ENCODE results near the gene DUSP3. TPM values are rescaled to one million over a fixed set of nuclear protein-coding genes. Genes with fewer than 3 reads are reported as not detected.
A peak's percentile ranks its signal among the peaks of the same experiment; 100 is the strongest.

DUSP3 gene
- total and polyA plus RNA-seq, 5 donors from 2014 or later, result 4.6 to 9.8 (median 6.3) TPM

DNA sequence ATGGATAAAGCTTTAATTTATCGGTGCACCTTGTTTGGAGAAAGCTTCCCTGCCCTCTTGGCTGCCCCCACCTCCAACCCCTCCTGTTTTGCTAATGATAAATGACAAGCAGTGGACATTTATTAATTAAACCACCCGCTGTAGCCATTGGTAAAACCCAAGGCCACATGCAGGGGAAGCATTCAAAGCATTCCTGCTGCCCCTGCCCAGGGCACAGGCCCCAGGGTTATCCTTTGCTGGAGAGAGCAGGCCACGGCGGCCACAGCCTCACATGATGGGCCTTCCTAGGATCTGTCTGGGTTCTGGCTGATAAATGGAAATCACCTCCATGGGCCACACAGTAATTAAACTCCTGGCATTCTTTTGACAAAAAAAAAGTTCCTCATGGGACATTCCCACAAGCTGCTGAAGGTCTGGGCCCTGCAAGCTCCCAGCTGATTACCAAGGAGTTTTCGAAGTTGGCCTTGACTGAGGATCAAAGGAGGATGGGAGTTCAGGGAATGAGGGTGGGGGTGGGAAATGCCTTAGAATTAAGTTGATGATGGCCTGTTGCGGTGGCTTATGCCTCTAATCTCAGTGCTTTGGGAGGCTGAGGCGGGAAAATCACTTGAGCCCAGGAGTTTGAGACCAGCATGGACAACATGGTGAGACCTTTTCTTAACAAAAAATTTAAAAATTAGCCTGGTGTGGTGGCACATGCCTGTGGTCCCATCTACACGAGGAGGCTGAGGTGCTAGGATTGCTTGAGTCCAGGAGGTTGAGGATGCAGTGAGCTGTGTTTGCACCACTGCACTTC is 55.7 kb downstream of the DUSP3 start:
- H3K27me3 Mint-ChIP-seq, result peaks cover 25% of the 10 kb centered on the region
- H3K4me1 Mint-ChIP-seq, result peaks cover 4 to 11% (median 8%) of the 10 kb centered on the region in 4 donors
- H3K36me3 Mint-ChIP-seq, result no peaks in the 10 kb centered on the region
- no peak for ATAC-seq (ENCODE audit: low read depth in 2 of 2)
- no peaks in the 10 kb centered on the region for H3K9me3 ChIP-seq (ENCODE audit: control insufficient read depth in 2 of 2, low read length in 2 of 2)
- H3K9me3 Mint-ChIP-seq, result peaks cover 0 to 4% (median 0%) of the 10 kb centered on the region in 7 donors
- no peak overlapping the region for H3K27ac ChIP-seq (ENCODE audit: insufficient read depth, low read length, poor library complexity, severe bottlenecking)
- H3K4me3 Mint-ChIP-seq, result peak overlapping the region; percentile 5 to 64 (median 36)
- no peaks in the 10 kb centered on the region for H3K27me3 ChIP-seq (ENCODE audit: control insufficient read depth, insufficient read depth, low read length)
- DNase-seq, result no peak
- no peaks in the 10 kb centered on the region for H3K36me3 ChIP-seq (ENCODE audit: control insufficient read depth, insufficient read depth, low read length)
- no peak overlapping the region for H3K27ac Mint-ChIP-seq
- no peak overlapping the region for H3K4me3 ChIP-seq (ENCODE audit: low read depth, low read length)
- peaks cover 5% of the 10 kb centered on the region for H3K4me1 ChIP-seq (ENCODE audit: control insufficient read depth, insufficient read depth, low read length, poor library complexity, severe bottlenecking)

- H3K36me3 ChIP-seq (ENCODE audit: control insufficient read depth, insufficient read depth, low read length), result no peaks in the 10 kb centered on the region
- no peaks in the 10 kb centered on the region for H3K36me3 Mint-ChIP-seq
- H3K27ac Mint-ChIP-seq, result no peak overlapping the region
- H3K4me1 ChIP-seq (ENCODE audit: control insufficient read depth, insufficient read depth, low read length, poor library complexity, severe bottlenecking), result peaks cover 5% of the 10 kb centered on the region
- H3K27me3 ChIP-seq (ENCODE audit: control insufficient read depth, insufficient read depth, low read length), result no peaks in the 10 kb centered on the region
- peaks cover 25% of the 10 kb centered on the region for H3K27me3 Mint-ChIP-seq
- no peak overlapping the region for H3K27ac ChIP-seq (ENCODE audit: insufficient read depth, low read length, poor library complexity, severe bottlenecking)
- no peaks in the 10 kb centered on the region for H3K9me3 ChIP-seq (ENCODE audit: control insufficient read depth in 2 of 2, low read length in 2 of 2)
- H3K9me3 Mint-ChIP-seq, result peaks cover 0 to 4% (median 0%) of the 10 kb centered on the region in 7 donors
- peaks cover 4 to 11% (median 8%) of the 10 kb centered on the region in 4 donors for H3K4me1 Mint-ChIP-seq
- H3K4me3 ChIP-seq (ENCODE audit: low read depth, low read length), result no peak overlapping the region
- DNase-seq (no peak), ATAC-seq (ENCODE audit: low read depth in 2 of 2) (no peak)
- H3K4me3 Mint-ChIP-seq, result peak overlapping the region; percentile 92 to 100 (median 98)
Observed at GRCh38 chr17:43722269-43722619, 56.5 kb downstream of the DUSP3 start.

DNA sequence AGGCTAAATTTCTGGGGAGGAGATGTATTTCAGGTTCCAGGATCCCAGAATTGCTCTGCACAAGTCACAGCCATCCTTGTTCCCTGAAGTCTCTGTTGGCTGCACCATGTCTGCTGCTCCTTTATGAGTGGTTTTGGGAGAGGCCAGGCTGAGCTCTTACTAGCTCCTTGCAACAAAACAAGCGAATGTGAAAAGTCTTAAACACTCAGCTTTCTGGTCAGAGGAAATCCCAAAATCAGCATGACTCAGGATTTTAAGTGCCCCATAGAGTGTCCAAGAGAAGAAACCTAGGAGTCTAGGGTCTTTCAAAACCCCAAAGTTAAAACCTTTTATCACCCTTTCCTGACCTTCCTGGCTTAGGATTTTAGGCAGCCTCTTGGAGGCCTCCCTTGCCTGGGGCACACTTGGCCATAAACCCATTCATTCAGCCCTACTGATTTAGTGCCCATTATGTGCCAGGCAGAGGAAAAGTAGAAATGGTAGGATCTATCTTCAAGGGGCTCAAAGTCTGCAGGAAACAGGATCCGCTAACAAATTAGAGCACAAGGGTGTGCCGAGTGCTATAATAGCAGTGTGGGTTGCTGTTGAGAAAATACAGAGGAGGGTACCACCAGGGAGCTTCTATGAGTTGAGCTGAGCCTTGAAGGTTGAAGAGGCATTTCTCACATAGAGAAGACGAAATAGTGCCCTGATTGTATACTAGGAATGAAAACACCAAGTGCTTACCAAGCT is 57.1 kb downstream of the DUSP3 start:
- no peak for DNase-seq
- no peaks in the 10 kb centered on the region for H3K36me3 ChIP-seq (ENCODE audit: control insufficient read depth, insufficient read depth, low read length)
- Mint-ChIP-seq H3K4me1 (peaks cover 4 to 11% (median 8%) of the 10 kb centered on the region in 4 donors), H3K27me3 (peaks cover 22% of the 10 kb centered on the region), H3K36me3 (no peaks in the 10 kb centered on the region), H3K27ac (peak overlapping the region in 2 of 3 donors; percentile 31 to 78), H3K9me3 (peaks cover 0 to 4% (median 0%) of the 10 kb centered on the region in 7 donors), H3K4me3 (peak overlapping the region; percentile 92 to 100 (median 98))
- H3K27ac ChIP-seq (ENCODE audit: insufficient read depth, low read length, poor library complexity, severe bottlenecking), result no peak overlapping the region
- H3K4me3 ChIP-seq (ENCODE audit: low read depth, low read length), result peak overlapping the region; percentile 3
- no peaks in the 10 kb centered on the region for H3K9me3 ChIP-seq (ENCODE audit: control insufficient read depth in 2 of 2, low read length in 2 of 2)
- H3K4me1 ChIP-seq (ENCODE audit: control insufficient read depth, insufficient read depth, low read length, poor library complexity, severe bottlenecking), result peaks cover 5% of the 10 kb centered on the region
- H3K27me3 ChIP-seq (ENCODE audit: control insufficient read depth, insufficient read depth, low read length), result peaks cover 4% of the 10 kb centered on the region
- ATAC-seq (ENCODE audit: low read depth in 2 of 2), result no peak

- Mint-ChIP-seq H3K36me3 (no peaks in the 10 kb centered on the region), H3K9me3 (peaks cover 0 to 4% (median 0%) of the 10 kb centered on the region in 7 donors), H3K4me3 (peak overlapping the region; percentile 92 to 100 (median 98)), H3K27me3 (peaks cover 23% of the 10 kb centered on the region), H3K4me1 (peaks cover 4 to 11% (median 8%) of the 10 kb centered on the region in 4 donors), H3K27ac (peak overlapping the region; percentile 92 to 99 (median 94))
- DNase-seq, result peak; percentile 64 to 86 (median 77)
- H3K4me3 ChIP-seq (ENCODE audit: low read depth, low read length), result peak overlapping the region; percentile 85
- peak overlapping the region; percentile 87 for H3K27ac ChIP-seq (ENCODE audit: insufficient read depth, low read length, poor library complexity, severe bottlenecking)
- H3K36me3 ChIP-seq (ENCODE audit: control insufficient read depth, insufficient read depth, low read length), result no peaks in the 10 kb centered on the region
- peaks cover 5% of the 10 kb centered on the region for H3K4me1 ChIP-seq (ENCODE audit: control insufficient read depth, insufficient read depth, low read length, poor library complexity, severe bottlenecking)
- peak; percentile 87 to 92 for ATAC-seq (ENCODE audit: low read depth in 2 of 2)
- H3K9me3 ChIP-seq (ENCODE audit: control insufficient read depth in 2 of 2, low read length in 2 of 2), result no peaks in the 10 kb centered on the region
- H3K27me3 ChIP-seq (ENCODE audit: control insufficient read depth, insufficient read depth, low read length), result peaks cover 4% of the 10 kb centered on the region
Observed at GRCh38 chr17:43720311-43721060, 58.3 kb downstream of the DUSP3 start.

GRCh38 chr17:43719578-43719977 is 59.2 kb downstream of the DUSP3 start:
- Histone ChIP-seq H3K9me3 (ENCODE audit: control insufficient read depth in 2 of 2, low read length in 2 of 2) (no peaks in the 10 kb centered on the region), H3K4me1 (ENCODE audit: control insufficient read depth, insufficient read depth, low read length, poor library complexity, severe bottlenecking) (peaks cover 5% of the 10 kb centered on the region), H3K27me3 (ENCODE audit: control insufficient read depth, insufficient read depth, low read length) (peaks cover 5% of the 10 kb centered on the region), H3K4me3 (ENCODE audit: low read depth, low read length) (no peak overlapping the region), H3K36me3 (ENCODE audit: control insufficient read depth, insufficient read depth, low read length) (no peaks in the 10 kb centered on the region), H3K27ac (ENCODE audit: insufficient read depth, low read length, poor library complexity, severe bottlenecking) (peak overlapping the region; percentile 87)
- peaks cover 32% of the 10 kb centered on the region for H3K27me3 Mint-ChIP-seq
- DNase-seq, result no peak
- H3K36me3 Mint-ChIP-seq, result no peaks in the 10 kb centered on the region
- peaks cover 0 to 4% (median 0%) of the 10 kb centered on the region in 7 donors for H3K9me3 Mint-ChIP-seq
- peak overlapping the region in 2 of 3 donors; percentile 92 to 94 for H3K27ac Mint-ChIP-seq
- H3K4me1 Mint-ChIP-seq, result peaks cover 4 to 14% (median 10%) of the 10 kb centered on the region in 4 donors
- H3K4me3 Mint-ChIP-seq, result peak overlapping the region; percentile 92 to 100 (median 98)
- no peak for ATAC-seq (ENCODE audit: low read depth in 2 of 2)

- Histone ChIP-seq H3K9me3 (ENCODE audit: control insufficient read depth in 2 of 2, low read length in 2 of 2) (no peaks in the 10 kb centered on the region), H3K27ac (ENCODE audit: insufficient read depth, low read length, poor library complexity, severe bottlenecking) (no peak overlapping the region), H3K36me3 (ENCODE audit: control insufficient read depth, insufficient read depth, low read length) (no peaks in the 10 kb centered on the region), H3K4me1 (ENCODE audit: control insufficient read depth, insufficient read depth, low read length, poor library complexity, severe bottlenecking) (peaks cover 9% of the 10 kb centered on the region), H3K27me3 (ENCODE audit: control insufficient read depth, insufficient read depth, low read length) (peaks cover 10% of the 10 kb centered on the region), H3K4me3 (ENCODE audit: low read depth, low read length) (no peak overlapping the region)
- Mint-ChIP-seq H3K9me3 (peaks cover 0 to 4% (median 0%) of the 10 kb centered on the region in 7 donors), H3K27ac (no peak overlapping the region), H3K4me1 (peaks cover 4 to 21% (median 13%) of the 10 kb centered on the region in 4 donors), H3K36me3 (peaks cover 3% of the 10 kb centered on the region), H3K27me3 (peaks cover 36% of the 10 kb centered on the region), H3K4me3 (peak overlapping the region; percentile 1 to 63 (median 20))
- DNase-seq, result no peak
- no peak for ATAC-seq (ENCODE audit: low read depth in 2 of 2)
Observed at GRCh38 chr17:43718544-43718943, 60.2 kb downstream of the DUSP3 start.

- peaks cover 0 to 6% (median 0%) of the 10 kb centered on the region in 7 donors for H3K9me3 Mint-ChIP-seq
- Histone ChIP-seq H3K9me3 (ENCODE audit: control insufficient read depth in 2 of 2, low read length in 2 of 2) (no peaks in the 10 kb centered on the region), H3K36me3 (ENCODE audit: control insufficient read depth, insufficient read depth, low read length) (no peaks in the 10 kb centered on the region), H3K27ac (ENCODE audit: insufficient read depth, low read length, poor library complexity, severe bottlenecking) (no peak overlapping the region), H3K4me1 (ENCODE audit: control insufficient read depth, insufficient read depth, low read length, poor library complexity, severe bottlenecking) (peaks cover 13% of the 10 kb centered on the region), H3K27me3 (ENCODE audit: control insufficient read depth, insufficient read depth, low read length) (peaks cover 15% of the 10 kb centered on the region), H3K4me3 (ENCODE audit: low read depth, low read length) (no peak overlapping the region)
- H3K36me3 Mint-ChIP-seq, result peaks cover 3% of the 10 kb centered on the region
- H3K27ac Mint-ChIP-seq, result no peak overlapping the region
- DNase-seq, result no peak
- peak overlapping the region in 1 of 4 donors; percentile 27 for H3K4me3 Mint-ChIP-seq
- H3K27me3 Mint-ChIP-seq, result peaks cover 43% of the 10 kb centered on the region
- ATAC-seq (ENCODE audit: low read depth in 2 of 2), result no peak
- H3K4me1 Mint-ChIP-seq, result peaks cover 4 to 26% (median 17%) of the 10 kb centered on the region in 4 donors
Observed at GRCh38 chr17:43717913-43718312, 60.9 kb downstream of the DUSP3 start.

All from CD4-positive, CD25-positive, alpha-beta regulatory T cell (primary cell).